ENCODE data around the gene IFNB1. TPM values are rescaled to one million over a fixed set of nuclear protein-coding genes. Genes with fewer than 3 reads are reported as not detected.

The IFNB1 gene
- total RNA-seq, 1 experiment from 2014 or later = not detected

GRCh38 chr9:21070906-21071305 lies 6.8 kb downstream of the IFNB1 start:
- Histone ChIP-seq H2BK15ac (ENCODE audit: low read depth, low read length) (no peak overlapping the region), H2BK120ac (ENCODE audit: low read depth, low read length, poor library complexity, severe bottlenecking) (no peak overlapping the region), H2BK20ac (ENCODE audit: low read depth, low read length, poor library complexity, severe bottlenecking) (no peak overlapping the region)

More at GRCh38 chr9:21070906-21071305, 6.8 kb downstream of the IFNB1 start:
- H3K9me3 Mint-ChIP-seq = no peaks in the 10 kb centered on the region; a peak in 2 of 5 replicates
- Histone ChIP-seq H3K56ac (ENCODE audit: insufficient read length, low read depth, low read length) (no peak overlapping the region), H3K4me2 (ENCODE audit: insufficient read depth, insufficient read length, low read length) (no peak overlapping the region), H2BK5ac (ENCODE audit: insufficient read length, low read length) (no peak overlapping the region), H3K23me2 (ENCODE audit: insufficient read length, low read depth, low read length, poor library complexity, severe bottlenecking) (no peaks in the 10 kb centered on the region), H3K27me3 (ENCODE audit: insufficient read depth, low read length) (no peaks in the 10 kb centered on the region), H3K79me2 (ENCODE audit: insufficient read depth, low read length) (no peaks in the 10 kb centered on the region), H3K4me1 (ENCODE audit: insufficient read depth, low read length) (no peaks in the 10 kb centered on the region; the same call in 1 of the 2 replicates), H2AFZ (ENCODE audit: low read length) (no peak overlapping the region), H3K14ac (ENCODE audit: insufficient read depth, low read length) (no peak overlapping the region), H3K27ac (ENCODE audit: insufficient read length, low read depth, low read length) (no peak overlapping the region), H3K9me3 (ENCODE audit: control insufficient read depth, low read depth, low read length) (no peaks in the 10 kb centered on the region), H2BK12ac (ENCODE audit: insufficient read length, low read depth, low read length) (no peak overlapping the region), H4K8ac (replicated peaks; ENCODE audit: insufficient read length, low read depth, low read length) (no peak overlapping the region), H4K20me1 (ENCODE audit: control insufficient read depth, insufficient read depth, insufficient read length) (no peaks in the 10 kb centered on the region), H2AK5ac (ENCODE audit: insufficient read length, low read length) (no peak overlapping the region), H3K79me1 (ENCODE audit: insufficient read depth, low read depth, low read length, poor library complexity, severe bottlenecking) (no peaks in the 10 kb centered on the region), H4K91ac (ENCODE audit: insufficient read length, low read depth, low read length) (no peak overlapping the region), H3T11ph (ENCODE audit: low read length) (no peak overlapping the region), H3K9ac (ENCODE audit: extremely low read depth, insufficient read length, low read length) (no peak overlapping the region), H3K23ac (ENCODE audit: insufficient read length, low read depth, low read length) (no peak overlapping the region), H4K5ac (ENCODE audit: insufficient read length, low read depth, low read length) (no peak overlapping the region), H3K4ac (ENCODE audit: low read depth, low read length) (no peak overlapping the region), H3K18ac (ENCODE audit: insufficient read length, low read depth, low read length) (no peak overlapping the region)
- peaks cover 14 to 23% of the 10 kb centered on the region in 2 experiments for H3K4me1 Mint-ChIP-seq
- no peak for DNase-seq
- no peaks in the 10 kb centered on the region for H3K27me3 Mint-ChIP-seq (ENCODE audit: low read depth)
- H3K36me3 Mint-ChIP-seq (ENCODE audit: insufficient read depth in 1 of 3, low read depth in 3 of 3) = no peaks in the 10 kb centered on the region
- no peak overlapping the region for H3K4me3 Mint-ChIP-seq
- TF ChIP-seq CTCF (conservative IDR thresholded peaks at IDR 0.05) = no peak
- no peak overlapping the region for H3K27ac Mint-ChIP-seq

Measured in H9 (cell line).